K562 (cell line): ENCODE results near the gene HFE.

Experiments
- CC2D1A ChIP-seq: fragments of 450-650 bp; IDR thresholded peaks from 2 replicates; pipeline ENCODE4 v1.6.1; 2017; ENCODE audit warnings: mild to moderate bottlenecking
- CREB5 ChIP-seq: fragments of 250-450 bp; sonication (Bioruptor Pico); IDR thresholded peaks from 2 replicates; pipeline ENCODE4 v1.5.0; 2020; ENCODE audit warnings: mild to moderate bottlenecking
- CTCF ChIP-seq, 3 experiments: IDR thresholded peaks in 2 of 3; conservative IDR thresholded peaks in 1 of 3; 2 replicates each; pipeline ENCODE4 v1.5.1; 2011 to 2012; ENCODE audit warnings: low read length in 3 of 3, mild to moderate bottlenecking in 3 of 3, control low read depth in 2 of 3, improper control_type of control experiment in 1 of 3, inconsistent platforms in 1 of 3, low read depth in 1 of 3, mixed read lengths in 1 of 3, moderate library complexity in 1 of 3; ENCODE audit not compliant: insufficient read depth in 2 of 3
- FOXK2 ChIP-seq, 2 experiments: fragments of 450-650 bp; IDR thresholded peaks in 1 of 2; conservative IDR thresholded peaks in 1 of 2; 2 replicates each; pipeline ENCODE4 v1.6.1; 2016; ENCODE audit warnings: low read depth in 2 of 2, mild to moderate bottlenecking in 1 of 2
- KDM5B ChIP-seq: fragments of 200-600 bp; sonication (generic); IDR thresholded peaks from 2 replicates; pipeline ENCODE4 v1.6.1; 2012; ENCODE audit warnings: low read depth, mild to moderate bottlenecking, moderate library complexity, low read length, control low read depth, inconsistent platforms; ENCODE audit not compliant: insufficient replicate concordance
- MED1 ChIP-seq: sonication (generic); formaldehyde crosslinking; IDR thresholded peaks from 2 replicates; pipeline ENCODE4 v1.8.1; 2023; ENCODE audit warnings: missing genetic modification reagents, borderline replicate concordance
- POLR2A ChIP-seq: fragments of 450-650 bp; conservative IDR thresholded peaks from 2 replicates; pipeline ENCODE4 v1.6.1; 2016
- RCOR1 ChIP-seq, 2 experiments: IDR thresholded peaks; 2 replicates each; pipeline ENCODE4 v1.6.1; 2012; ENCODE audit warnings: low read depth in 2 of 2, low read length in 2 of 2, borderline replicate concordance in 1 of 2, improper control_type of control experiment in 1 of 2
- STAT5B ChIP-seq: fragments of 250-450 bp; sonication (Bioruptor Pico); IDR thresholded peaks from 2 replicates; pipeline ENCODE4 v1.8.0; 2021; ENCODE audit warnings: mild to moderate bottlenecking, inconsistent platforms
- ZNF121 ChIP-seq: sonication (generic); formaldehyde crosslinking; conservative IDR thresholded peaks from 2 replicates; pipeline ENCODE4 v1.8.0; 2022; ENCODE audit warnings: missing genetic modification reagents

GRCh38 chr6:26053992-26054780 is 33.0 kb upstream of the HFE start:
- TF ChIP-seq CTCF (IDR thresholded peaks at IDR 0.05 in 2 of 3, conservative IDR thresholded peaks at IDR 0.05 in 1 of 3; ENCODE audit: insufficient read depth in 2 of 3, low read depth in 1 of 3, low read length in 3 of 3) (no peak), ZNF121 (CRISPR knock-in tag) (no peak), RCOR1 (IDR thresholded peaks at IDR 0.05; ENCODE audit: borderline replicate concordance in 1 of 2, low read depth in 2 of 2, low read length in 2 of 2) (0 out of 4 replicates have a peak, but pooled peaks of 1 of the 2 experiments have one; percentile 3), KDM5B (no peak), CREB5 (CRISPR knock-in tag) (no peak), STAT5B (CRISPR knock-in tag) (no peak), MED1 (CRISPR knock-in tag) (no peak), FOXK2 (conservative IDR thresholded peaks at IDR 0.05 in 1 of 2, IDR thresholded peaks at IDR 0.05 in 1 of 2; ENCODE audit: low read depth in 2 of 2) (no peak), POLR2A (no peak; the same call in 1 of the 2 replicates), CC2D1A (no peak)
